Measurements from ENCODE around the gene CHGA.

- TF ChIP-seq, protein P1, sequence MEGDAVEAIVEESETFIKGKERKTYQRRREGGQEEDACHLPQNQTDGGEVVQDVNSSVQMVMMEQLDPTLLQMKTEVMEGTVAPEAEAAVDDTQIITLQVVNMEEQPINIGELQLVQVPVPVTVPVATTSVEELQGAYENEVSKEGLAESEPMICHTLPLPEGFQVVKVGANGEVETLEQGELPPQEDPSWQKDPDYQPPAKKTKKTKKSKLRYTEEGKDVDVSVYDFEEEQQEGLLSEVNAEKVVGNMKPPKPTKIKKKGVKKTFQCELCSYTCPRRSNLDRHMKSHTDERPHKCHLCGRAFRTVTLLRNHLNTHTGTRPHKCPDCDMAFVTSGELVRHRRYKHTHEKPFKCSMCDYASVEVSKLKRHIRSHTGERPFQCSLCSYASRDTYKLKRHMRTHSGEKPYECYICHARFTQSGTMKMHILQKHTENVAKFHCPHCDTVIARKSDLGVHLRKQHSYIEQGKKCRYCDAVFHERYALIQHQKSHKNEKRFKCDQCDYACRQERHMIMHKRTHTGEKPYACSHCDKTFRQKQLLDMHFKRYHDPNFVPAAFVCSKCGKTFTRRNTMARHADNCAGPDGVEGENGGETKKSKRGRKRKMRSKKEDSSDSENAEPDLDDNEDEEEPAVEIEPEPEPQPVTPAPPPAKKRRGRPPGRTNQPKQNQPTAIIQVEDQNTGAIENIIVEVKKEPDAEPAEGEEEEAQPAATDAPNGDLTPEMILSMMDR (IDR thresholded peaks at IDR 0.05): no peak
- TF ChIP-seq REST (IDR thresholded peaks at IDR 0.05; ENCODE audit: insufficient read depth in 1 of 2, low read depth in 2 of 2, low read length in 1 of 2) (no peak), POLR2AphosphoS5 (IDR thresholded peaks at IDR 0.05; ENCODE audit: low read depth, low read length) (no peak)
Observed at GRCh38 chr14:92939699-92940098, 16.7 kb downstream of the CHGA start.

Data from Panc1 (cell line).